Liver (tissue), 9 donors: Measurements from ENCODE around the gene NCAPD2. TPM values are rescaled to one million over a fixed set of nuclear protein-coding genes. Genes with fewer than 3 reads are reported as not detected.
A peak's percentile ranks its signal among the peaks of the same experiment; 100 is the strongest.
"Not testable (repeated sequence)": the region's sequence is repeated elsewhere in the genome, so short reads cannot be mapped to it uniquely, and the experiment has no call there.

Experiments
- DNase-seq: peaks from one replicate; pipeline ENCODE4 v3.0.0-alpha.2; 2017; ENCODE audit warnings: low spot score
- H3K27ac ChIP-seq, 2 donors: one replicate each; pipeline ENCODE4 v1.7.0; 2013; ENCODE audit warnings: inconsistent platforms in 2 of 2, low read length in 2 of 2, control low read depth in 1 of 2, low read depth in 1 of 2, mild to moderate bottlenecking in 1 of 2
- H3K27me3 ChIP-seq, 4 donors: one replicate each; pipeline versions ENCODE4 v1.6.1 to v1.7.0; 2013; ENCODE audit warnings: low read length in 3 of 4, inconsistent platforms in 1 of 4, mild to moderate bottlenecking in 1 of 4, moderate library complexity in 1 of 4; ENCODE audit not compliant: control insufficient read depth in 4 of 4, insufficient read depth in 4 of 4
- H3K36me3 ChIP-seq, 4 donors: one replicate each; pipeline versions ENCODE4 v1.6.1 to v1.7.0; 2013; ENCODE audit warnings: low read length in 3 of 4, mild to moderate bottlenecking in 3 of 4, low read depth in 1 of 4, moderate library complexity in 1 of 4; ENCODE audit not compliant: control insufficient read depth in 4 of 4, insufficient read depth in 3 of 4
- H3K4me1 ChIP-seq, 4 donors: one replicate each; pipeline versions ENCODE4 v1.6.1 to v1.7.0; 2013; ENCODE audit warnings: low read length in 3 of 4, mild to moderate bottlenecking in 3 of 4, moderate library complexity in 1 of 4; ENCODE audit not compliant: control insufficient read depth in 4 of 4, insufficient read depth in 4 of 4
- H3K4me3 ChIP-seq, 3 donors: one replicate each; pipeline versions ENCODE4 v1.6.1 to v1.7.0; 2013; ENCODE audit warnings: low read length in 3 of 3, control low read depth in 1 of 3, low read depth in 1 of 3, mild to moderate bottlenecking in 1 of 3
- H3K9ac ChIP-seq, 2 donors: one replicate each; pipeline ENCODE4 v1.7.0; 2013; ENCODE audit warnings: low read length in 2 of 2, mild to moderate bottlenecking in 2 of 2, moderate library complexity in 2 of 2, control low read depth in 1 of 2, low read depth in 1 of 2
- H3K9me3 ChIP-seq, 4 donors: one replicate each; pipeline versions ENCODE4 v1.6.1 to v1.7.0; 2013; ENCODE audit warnings: low read length in 3 of 4; ENCODE audit not compliant: control insufficient read depth in 4 of 4
- CTCF ChIP-seq: fragments of 150-350 bp; IDR thresholded peaks from 2 replicates; pipeline ENCODE4 v1.5.1; 2017; ENCODE audit warnings: improper control_type of control experiment, low read depth, low read length; ENCODE audit not compliant: missing input control
- FOXA1 ChIP-seq: IDR thresholded peaks from 2 replicates; pipeline ENCODE4 v1.6.1; 2016; ENCODE audit warnings: antibody characterized with exemption
- HNF4G ChIP-seq: IDR thresholded peaks from 2 replicates; pipeline ENCODE4 v1.6.1; 2016; ENCODE audit warnings: antibody characterized with exemption
- MAX ChIP-seq: IDR thresholded peaks from 2 replicates; pipeline ENCODE4 v1.6.1; 2016; ENCODE audit warnings: antibody characterized with exemption
- RAD21 ChIP-seq, 2 donors: IDR thresholded peaks; 2 replicates each; pipeline ENCODE4 v1.6.1; 2016; ENCODE audit warnings: antibody characterized with exemption in 2 of 2, mild to moderate bottlenecking in 2 of 2
- REST ChIP-seq: IDR thresholded peaks from 2 replicates; pipeline ENCODE4 v1.6.1; 2016; ENCODE audit warnings: antibody characterized with exemption, mild to moderate bottlenecking
- RXRA ChIP-seq, 2 donors: IDR thresholded peaks; 2 replicates each; pipeline ENCODE4 v1.6.1; 2017 to 2018; ENCODE audit warnings: antibody characterized with exemption in 2 of 2, mild to moderate bottlenecking in 1 of 2
- SP1 ChIP-seq: IDR thresholded peaks from 2 replicates; pipeline ENCODE4 v1.6.1; 2018; ENCODE audit warnings: antibody characterized with exemption, mild to moderate bottlenecking
- YY1 ChIP-seq: IDR thresholded peaks from 2 replicates; pipeline ENCODE4 v1.6.1; 2016; ENCODE audit warnings: antibody characterized with exemption, mild to moderate bottlenecking
- ZBTB33 ChIP-seq: IDR thresholded peaks from 2 replicates; pipeline ENCODE4 v1.6.1; 2016; ENCODE audit warnings: antibody characterized with exemption
- WGBS: extraction: QIAGEN DNeasy Blood & Tissue Kit; methylation state at CpG from one replicate; pipeline ENCODE4 v1.1.7; 2013; 5-methylcytosine and 5-hydroxymethylcytosine counted together
- polyA plus RNA-seq, 2 donors: library from polyadenylated mRNA; stranded (reverse) in 1 of 2; unstranded in 1 of 2; fragments of 200-250 nt in 1 of 2; fragments of >200 nt in 1 of 2; fragmentation: Nextera tagmentation in 1 of 2; extraction: Ambion mirVana in 1 of 2; gene quantifications; one replicate each; pipeline versions ENCODE4 v1.2.1 to v1.2.3, GENCODE V29; 2013 to 2015
- total RNA-seq, 2 donors: library from RNA; depleted of rRNA; stranded (reverse); fragments of >200 nt; gene quantifications; one replicate each; pipeline ENCODE4 v1.2.3, GENCODE V29; 2014
- donor health status: healthy.
- donor health status: healthy.
- donor health status: healthy.
- donor health status: healthy.
- donor health status: healthy.

NCAPD2 gene
- total and polyA plus RNA-seq, 4 donors = 2.0 to 55.1 (median 7.4) TPM

- 47% methylated on average over 6 of the region's 6 CpGs for WGBS
- H3K27me3 ChIP-seq = no peaks in the 10 kb centered on the region
- TF ChIP-seq RAD21 (IDR thresholded peaks at IDR 0.05) (peak; percentile 86 to 87), ZBTB33 (no peak), CTCF (peak; percentile 82)
- H3K9me3 ChIP-seq = no peaks in the 10 kb centered on the region
- no peak overlapping the region for H3K27ac ChIP-seq
- no peak overlapping the region for H3K4me3 ChIP-seq
- peaks cover 10 to 25% (median 18%) of the 10 kb centered on the region in 4 donors for H3K4me1 ChIP-seq
- H3K9ac ChIP-seq = no peak overlapping the region
- H3K36me3 ChIP-seq = peaks cover 4 to 44% (median 37%) of the 10 kb centered on the region in 4 donors
- DNase-seq = peak; percentile 60
These were observed 28.3 kb upstream of the NCAPD2 start for GRCh38 chr12:6465467-6466183.

GRCh38 chr12:6466184-6466573 lies 27.7 kb upstream of the NCAPD2 start:
- Histone ChIP-seq H3K4me3 (no peak overlapping the region), H3K27ac (no peak overlapping the region), H3K27me3 (no peaks in the 10 kb centered on the region), H3K36me3 (peaks cover 4 to 39% (median 32%) of the 10 kb centered on the region in 4 donors), H3K9ac (no peak overlapping the region), H3K9me3 (no peaks in the 10 kb centered on the region), H3K4me1 (peaks cover 10 to 28% (median 19%) of the 10 kb centered on the region in 4 donors)
- WGBS = 93% methylated on average over 5 of the region's 5 CpGs
- DNase-seq = no peak
- no peak for TF ChIP-seq SP1
- TF ChIP-seq REST = no peak
- TF ChIP-seq FOXA1 = no peak
- no peak for TF ChIP-seq MAX
- no peak for TF ChIP-seq HNF4G
- TF ChIP-seq RXRA (IDR thresholded peaks at IDR 0.05) = no peak
- TF ChIP-seq YY1 = no peak

GRCh38 chr12:6466751-6467150 lies 27.2 kb upstream of the NCAPD2 start:
- Histone ChIP-seq H3K36me3 (peaks cover 4 to 33% (median 28%) of the 10 kb centered on the region in 4 donors), H3K4me1 (peaks cover 10 to 30% (median 20%) of the 10 kb centered on the region in 4 donors)
- H3K27me3 ChIP-seq, H3K9ac ChIP-seq, H3K4me3 ChIP-seq, H3K9me3 ChIP-seq, H3K27ac ChIP-seq, DNase-seq: not testable (repeated sequence)
- 85% methylated on average over 4 of the region's 4 CpGs for whole genome bisulfite sequencing

- H3K9me3 ChIP-seq, DNase-seq, H3K9ac ChIP-seq, H3K4me3 ChIP-seq, H3K27me3 ChIP-seq: not testable (repeated sequence)
- Histone ChIP-seq H3K27ac (peak overlapping the region; percentile 33 to 71), H3K4me1 (peaks cover 10 to 30% (median 20%) of the 10 kb centered on the region in 4 donors), H3K36me3 (peaks cover 4 to 24% (median 19%) of the 10 kb centered on the region in 4 donors)
- 96% methylated on average over 9 of the region's 9 CpGs for WGBS
These were observed 26.2 kb upstream of the NCAPD2 start for GRCh38 chr12:6467571-6468282.
